Measurements from ENCODE around the gene RILPL1. TPM values are rescaled to one million over a fixed set of nuclear protein-coding genes. Genes with fewer than 3 reads are reported as not detected.
"Not testable (repeated sequence)": the region's sequence is repeated elsewhere in the genome, so short reads cannot be mapped to it uniquely, and the experiment has no call there.

Gene RILPL1
- total RNA-seq, 1 donor from 2014 or later: 5.9 TPM

DNA sequence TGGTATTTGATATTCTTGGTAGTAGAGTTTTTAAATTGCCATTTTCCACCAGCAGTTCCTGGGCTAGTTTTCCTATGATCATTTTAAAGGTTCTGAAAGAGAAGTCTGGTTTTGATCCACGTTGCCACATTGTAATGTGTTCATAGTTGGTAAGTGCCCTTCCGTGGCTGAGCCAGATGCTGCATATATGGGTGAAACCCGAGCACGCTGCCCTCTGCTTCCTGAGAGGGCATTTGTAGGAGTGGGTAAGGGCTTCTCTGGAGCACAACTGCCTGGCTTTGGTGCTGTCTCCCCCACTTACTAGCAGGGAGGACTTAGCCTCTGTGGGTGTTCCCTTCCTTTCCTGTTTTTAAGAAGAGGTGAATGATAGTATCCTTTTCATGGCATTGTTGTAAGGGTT is 68.4 kb downstream of the RILPL1 start:
- peaks cover 42% of the 10 kb centered on the region for H3K36me3 Mint-ChIP-seq (ENCODE audit: low read depth)
- no peaks in the 10 kb centered on the region for H3K27me3 Mint-ChIP-seq (ENCODE audit: low read depth)
- H3K4me3 Mint-ChIP-seq (ENCODE audit: low read depth): no peak overlapping the region
- H3K27ac Mint-ChIP-seq: no peak overlapping the region
- no peak for DNase-seq (ENCODE audit: low spot score)
- H3K4me1 Mint-ChIP-seq (ENCODE audit: low read depth): peaks cover 6% of the 10 kb centered on the region
- no peaks in the 10 kb centered on the region for H3K9me3 Mint-ChIP-seq
- intact Hi-C loops (cut with micrococcal nuclease): no loop called here

DNA sequence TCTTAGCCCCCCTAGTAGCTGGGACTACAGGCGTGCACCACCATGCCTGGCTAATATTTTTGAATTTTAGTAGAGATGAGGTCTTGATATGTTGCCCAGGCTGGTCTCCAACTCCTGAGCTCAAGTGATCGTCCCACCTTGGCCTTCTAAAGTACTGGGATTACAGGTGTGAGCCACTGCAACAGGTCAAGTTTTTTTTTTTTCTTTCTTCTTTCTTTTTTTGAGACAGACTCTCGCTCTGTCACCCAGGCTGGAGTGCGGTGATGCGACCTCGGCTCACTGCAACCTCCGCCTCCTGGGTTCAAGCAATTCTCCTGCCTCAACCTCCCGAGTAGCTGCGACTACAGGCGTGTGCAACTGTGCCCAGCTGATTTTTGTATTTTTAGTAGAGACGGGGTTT is 70.3 kb downstream of the RILPL1 start:
- H3K9me3 Mint-ChIP-seq; H3K27me3 Mint-ChIP-seq (ENCODE audit: low read depth); H3K27ac Mint-ChIP-seq; intact Hi-C loops (cut with micrococcal nuclease); DNase-seq (ENCODE audit: low spot score); H3K4me3 Mint-ChIP-seq (ENCODE audit: low read depth): not testable (repeated sequence)
- H3K36me3 Mint-ChIP-seq (ENCODE audit: low read depth): peaks cover 51% of the 10 kb centered on the region
- peaks cover 15% of the 10 kb centered on the region for H3K4me1 Mint-ChIP-seq (ENCODE audit: low read depth)

DNA sequence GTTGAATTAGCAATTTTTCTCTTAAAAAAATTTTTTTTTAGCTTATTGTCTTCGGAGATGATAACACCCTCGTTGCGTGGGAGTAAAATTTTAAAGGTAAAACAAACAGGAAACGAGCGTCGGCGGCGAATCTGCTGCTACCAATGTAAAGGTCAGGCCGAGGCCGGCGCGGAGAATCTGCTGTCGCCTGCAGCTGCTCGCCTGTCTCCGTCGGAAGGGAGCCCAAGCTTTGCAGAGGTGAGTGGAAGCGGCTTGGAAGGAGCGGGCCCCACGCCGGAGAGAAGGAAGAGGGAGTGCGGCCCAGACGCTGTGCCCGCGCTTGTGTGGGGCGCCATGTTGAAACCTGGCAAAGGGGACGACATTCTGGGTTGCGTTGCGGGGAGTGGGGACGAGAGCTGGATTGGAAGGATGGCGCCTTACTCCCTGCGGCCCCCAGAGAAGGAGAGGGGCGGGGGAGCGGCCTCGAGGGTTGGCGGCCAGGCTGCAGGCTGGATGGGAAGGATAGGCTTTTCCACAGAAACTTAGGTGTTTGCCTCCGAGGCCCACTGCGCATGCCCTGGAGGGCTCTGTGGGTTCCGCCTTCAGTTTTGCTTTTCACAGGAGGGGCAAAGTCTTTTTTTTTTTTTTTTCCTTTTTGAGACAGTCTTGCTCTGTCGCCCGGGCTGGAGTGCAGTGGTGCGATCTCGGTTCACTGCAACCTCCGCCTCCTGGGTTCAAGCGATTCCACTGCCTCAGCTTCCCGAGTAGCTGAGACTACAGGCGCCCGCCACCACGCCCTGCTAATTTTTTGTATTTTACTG is 75.3 kb downstream of the RILPL1 start, which contains the start of gene SNRNP35:
Gene SNRNP35, plus strand, starts transcription at position 160 of the 800 bp plus-strand sequence. CDS start 7,402 bp downstream, outside the sequence.
- H3K9me3 Mint-ChIP-seq: no peaks in the 10 kb centered on the region
- peak within 1 kb of the TSS; percentile 99 for H3K27ac Mint-ChIP-seq
- no peaks in the 10 kb centered on the region for H3K27me3 Mint-ChIP-seq (ENCODE audit: low read depth)
- H3K36me3 Mint-ChIP-seq (ENCODE audit: low read depth): peaks cover 22% of the 10 kb centered on the region
- intact Hi-C loops (cut with micrococcal nuclease): loop anchor here (1.0 to 5.0 kb wide), 3 partner anchors 76 to 126 kb away; partner anchors contain the start of genes KMT5A, SBNO1 and TMED2
- H3K4me3 Mint-ChIP-seq (ENCODE audit: low read depth): peak within 1 kb of the TSS; percentile 94
- DNase-seq (ENCODE audit: low spot score): peak; percentile 81
- H3K4me1 Mint-ChIP-seq (ENCODE audit: low read depth): peaks cover 15% of the 10 kb centered on the region

DNA sequence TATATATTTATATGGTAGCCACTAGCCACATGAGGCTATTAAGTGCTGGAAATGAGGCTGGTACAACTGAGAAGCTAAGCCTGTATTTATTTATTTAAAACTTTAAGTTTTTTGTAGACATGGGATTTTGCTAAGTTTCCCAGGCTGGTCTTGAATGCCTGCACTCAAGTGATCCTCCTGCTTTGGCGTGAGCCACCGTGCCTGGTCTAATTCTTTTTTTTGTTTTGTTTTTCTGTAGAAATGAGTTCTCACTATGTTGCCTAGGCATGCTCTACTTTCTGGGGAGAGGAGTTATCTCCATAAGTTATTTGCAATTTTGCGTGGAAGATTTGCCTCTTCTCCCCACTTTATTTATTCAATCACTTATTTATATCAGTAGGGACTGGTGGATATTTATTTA is 80.4 kb downstream of the RILPL1 start:
- Mint-ChIP-seq H3K27ac (no peak overlapping the region), H3K4me1 (ENCODE audit: low read depth) (peaks cover 12% of the 10 kb centered on the region), H3K36me3 (ENCODE audit: low read depth) (no peaks in the 10 kb centered on the region), H3K9me3 (no peaks in the 10 kb centered on the region), H3K27me3 (ENCODE audit: low read depth) (no peaks in the 10 kb centered on the region), H3K4me3 (ENCODE audit: low read depth) (no peak overlapping the region)
- intact Hi-C loops (cut with micrococcal nuclease): no loop called here
- no peak for DNase-seq (ENCODE audit: low spot score)

DNA sequence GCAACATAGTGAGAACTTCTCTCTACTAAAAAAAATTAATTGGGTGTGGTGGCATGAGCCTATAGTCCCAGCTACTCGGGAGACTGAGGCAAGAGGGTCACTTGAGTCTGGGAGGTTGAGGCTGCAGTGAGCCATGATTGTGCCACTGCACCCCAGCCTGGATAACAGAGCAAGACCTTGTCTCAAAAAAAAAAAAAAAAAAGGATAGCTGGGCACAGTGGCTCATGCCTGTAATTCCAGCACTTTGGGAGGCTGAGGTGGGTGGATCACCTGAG is 81.3 kb downstream of the RILPL1 start:
- DNase-seq (ENCODE audit: low spot score); H3K9me3 Mint-ChIP-seq; H3K36me3 Mint-ChIP-seq (ENCODE audit: low read depth); H3K4me3 Mint-ChIP-seq (ENCODE audit: low read depth); H3K27ac Mint-ChIP-seq; intact Hi-C loops (cut with micrococcal nuclease); H3K27me3 Mint-ChIP-seq (ENCODE audit: low read depth): not testable (repeated sequence)
- peaks cover 12% of the 10 kb centered on the region for H3K4me1 Mint-ChIP-seq (ENCODE audit: low read depth)

DNA sequence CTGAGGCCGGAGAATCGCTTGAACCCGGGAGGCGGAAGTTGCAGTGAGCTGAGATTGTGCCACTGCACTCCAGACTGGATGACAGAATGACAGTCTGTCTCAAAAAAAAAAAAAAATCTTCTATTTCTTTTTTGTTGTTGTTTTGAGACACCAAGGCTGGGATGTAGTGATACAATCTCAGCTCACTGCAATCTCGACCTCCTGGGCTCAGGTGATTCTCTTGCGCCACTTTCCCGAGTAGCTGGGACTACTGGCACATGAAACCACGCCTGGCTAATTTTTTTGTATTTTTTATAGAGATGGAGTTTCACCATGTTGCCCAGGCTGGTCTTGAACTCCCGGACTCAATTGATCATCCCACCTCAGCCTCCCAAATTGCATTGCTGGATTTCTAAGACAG is 82.9 kb downstream of the RILPL1 start:
- Mint-ChIP-seq H3K36me3 (ENCODE audit: low read depth) (no peaks in the 10 kb centered on the region), H3K4me1 (ENCODE audit: low read depth) (peaks cover 20% of the 10 kb centered on the region), H3K27ac (no peak overlapping the region), H3K27me3 (ENCODE audit: low read depth) (no peaks in the 10 kb centered on the region), H3K9me3 (no peaks in the 10 kb centered on the region), H3K4me3 (ENCODE audit: low read depth) (no peak overlapping the region)
- intact Hi-C loops (cut with micrococcal nuclease): no loop called here
- DNase-seq (ENCODE audit: low spot score): no peak

DNA sequence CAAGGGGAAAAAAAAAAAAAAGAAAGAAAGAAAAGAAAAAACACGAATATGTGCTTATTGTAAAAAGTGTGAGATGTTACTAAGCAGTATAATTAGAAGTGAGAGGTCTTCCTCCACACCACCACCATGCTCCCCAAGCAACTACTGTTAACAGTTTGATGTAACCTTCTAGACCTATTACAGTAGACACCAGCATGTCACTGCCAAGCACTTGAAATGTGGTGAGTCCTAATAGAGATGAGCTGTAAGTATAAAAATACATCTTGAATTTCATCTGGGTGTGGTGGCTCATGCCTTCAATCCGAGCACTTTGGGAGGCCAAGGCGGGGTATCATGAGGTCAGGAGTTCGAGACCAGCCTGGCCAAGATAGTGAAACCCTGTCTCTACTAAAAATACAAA is 83.7 kb downstream of the RILPL1 start:
- Mint-ChIP-seq H3K4me3 (ENCODE audit: low read depth) (no peak overlapping the region), H3K27me3 (ENCODE audit: low read depth) (no peaks in the 10 kb centered on the region), H3K36me3 (ENCODE audit: low read depth) (no peaks in the 10 kb centered on the region), H3K4me1 (ENCODE audit: low read depth) (peaks cover 20% of the 10 kb centered on the region), H3K9me3 (no peaks in the 10 kb centered on the region), H3K27ac (peak overlapping the region; percentile 64)
- no peak for DNase-seq (ENCODE audit: low spot score)
- intact Hi-C loops (cut with micrococcal nuclease): no loop called here

DNA sequence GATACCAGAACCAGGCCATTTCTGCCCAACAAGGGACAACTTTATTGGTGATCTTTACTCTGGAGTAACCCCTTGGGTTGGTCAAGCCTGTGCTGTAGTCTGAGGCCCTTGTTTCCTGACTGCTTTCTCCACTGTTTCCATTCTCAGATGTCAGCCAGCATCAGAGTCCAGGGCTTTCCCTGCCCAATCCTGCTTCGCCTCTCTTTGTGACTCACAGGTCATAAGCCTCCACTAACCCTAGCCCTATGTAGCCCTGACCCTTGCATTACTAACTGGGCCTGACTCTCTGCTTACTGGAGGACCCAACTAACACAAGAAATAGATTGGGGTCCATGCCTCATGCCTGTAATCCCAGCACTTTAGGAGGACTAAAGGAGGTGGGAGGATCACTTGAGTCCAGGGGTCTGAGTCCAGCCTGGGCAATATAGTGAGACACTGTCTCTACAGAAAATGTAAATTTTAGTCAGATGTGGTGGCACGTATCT is 84.2 kb downstream of the RILPL1 start:
- no peak for DNase-seq (ENCODE audit: low spot score)
- H3K4me3 Mint-ChIP-seq (ENCODE audit: low read depth): peak overlapping the region; percentile 37
- peak overlapping the region; percentile 64 for H3K27ac Mint-ChIP-seq
- no peaks in the 10 kb centered on the region for H3K36me3 Mint-ChIP-seq (ENCODE audit: low read depth)
- no peaks in the 10 kb centered on the region for H3K9me3 Mint-ChIP-seq
- H3K4me1 Mint-ChIP-seq (ENCODE audit: low read depth): peaks cover 20% of the 10 kb centered on the region
- no peaks in the 10 kb centered on the region for H3K27me3 Mint-ChIP-seq (ENCODE audit: low read depth)
- intact Hi-C loops (cut with micrococcal nuclease): no loop called here

DNA sequence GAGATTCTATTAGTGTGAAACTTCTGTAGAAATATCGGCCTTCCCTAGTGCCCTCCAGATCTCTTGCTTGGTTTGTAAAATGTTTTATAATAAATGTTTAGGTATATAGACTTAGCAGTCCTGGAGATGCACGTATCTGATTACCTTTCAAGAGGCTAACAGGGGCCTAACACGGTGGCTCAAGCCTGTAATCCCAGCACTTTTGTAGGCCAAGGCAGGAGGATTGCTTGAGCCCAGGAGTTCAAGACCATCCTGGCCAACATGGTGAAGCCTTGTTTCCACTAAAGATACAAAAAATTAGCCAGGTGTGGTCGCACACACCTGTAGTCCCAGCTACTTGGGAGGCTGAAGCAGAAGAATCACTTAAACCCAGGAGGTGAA is 87.2 kb downstream of the RILPL1 start:
- H3K27ac Mint-ChIP-seq: no peak overlapping the region

DNA sequence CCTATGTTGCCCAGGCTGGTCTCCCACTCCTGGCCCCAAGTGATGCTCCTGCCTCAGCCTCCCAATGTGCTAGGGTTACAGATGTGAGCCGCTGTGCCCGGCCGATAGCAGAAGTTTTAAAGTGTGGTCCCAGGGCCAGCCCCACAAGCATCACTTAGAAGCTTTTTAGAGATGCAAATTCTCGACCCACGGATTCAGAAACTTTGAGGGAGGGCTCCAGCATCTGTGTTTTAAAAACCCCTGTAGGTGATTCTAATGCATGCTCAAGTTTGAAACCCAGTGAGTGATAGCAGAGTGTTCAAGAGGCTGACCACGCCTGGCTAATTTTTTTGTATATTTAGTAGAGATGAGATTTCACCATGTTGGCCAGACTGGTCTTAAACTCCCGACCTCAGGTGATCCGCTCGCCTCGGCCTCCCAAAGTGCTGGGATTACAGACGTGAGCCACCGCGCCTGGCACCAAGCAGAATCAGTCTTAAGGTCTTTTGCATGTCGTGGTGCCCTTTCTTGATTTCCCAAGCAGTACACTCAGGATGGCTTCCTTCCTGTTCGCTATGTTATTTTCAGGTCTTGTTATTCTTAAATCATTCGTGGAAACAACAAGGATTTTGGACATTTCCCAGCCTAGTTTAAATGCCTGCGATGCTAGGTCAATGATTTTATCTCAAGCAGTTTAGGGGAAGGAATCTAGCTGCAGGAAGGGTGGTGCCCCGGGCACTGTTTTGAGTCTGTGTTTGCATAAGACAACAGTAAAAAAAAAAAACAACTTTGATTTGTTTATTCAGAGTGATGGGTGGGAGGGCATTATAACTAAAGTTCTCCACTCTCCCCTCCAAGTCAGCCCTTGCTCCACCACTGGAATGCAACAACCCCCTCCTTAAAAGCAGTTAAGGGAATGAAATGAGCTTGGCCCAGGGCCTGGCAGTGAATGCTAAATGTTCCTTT is 87.9 kb downstream of the RILPL1 start:
- H3K27me3 Mint-ChIP-seq (ENCODE audit: low read depth): no peaks in the 10 kb centered on the region
- H3K4me1 Mint-ChIP-seq (ENCODE audit: low read depth): peaks cover 21% of the 10 kb centered on the region
- no peak for DNase-seq (ENCODE audit: low spot score)
- H3K27ac Mint-ChIP-seq: no peak overlapping the region
- no peaks in the 10 kb centered on the region for H3K9me3 Mint-ChIP-seq
- H3K36me3 Mint-ChIP-seq (ENCODE audit: low read depth): no peaks in the 10 kb centered on the region
- H3K4me3 Mint-ChIP-seq (ENCODE audit: low read depth): no peak overlapping the region
- intact Hi-C loops (cut with micrococcal nuclease): no loop called here

More for the DNA sequence above, 87.2 kb downstream of the RILPL1 start:
- intact Hi-C loops (cut with micrococcal nuclease): no loop called here
- Mint-ChIP-seq H3K27me3 (ENCODE audit: low read depth) (no peaks in the 10 kb centered on the region), H3K36me3 (ENCODE audit: low read depth) (no peaks in the 10 kb centered on the region), H3K4me3 (ENCODE audit: low read depth) (no peak overlapping the region), H3K9me3 (no peaks in the 10 kb centered on the region), H3K4me1 (ENCODE audit: low read depth) (peaks cover 21% of the 10 kb centered on the region)
- no peak for DNase-seq (ENCODE audit: low spot score)

DNA sequence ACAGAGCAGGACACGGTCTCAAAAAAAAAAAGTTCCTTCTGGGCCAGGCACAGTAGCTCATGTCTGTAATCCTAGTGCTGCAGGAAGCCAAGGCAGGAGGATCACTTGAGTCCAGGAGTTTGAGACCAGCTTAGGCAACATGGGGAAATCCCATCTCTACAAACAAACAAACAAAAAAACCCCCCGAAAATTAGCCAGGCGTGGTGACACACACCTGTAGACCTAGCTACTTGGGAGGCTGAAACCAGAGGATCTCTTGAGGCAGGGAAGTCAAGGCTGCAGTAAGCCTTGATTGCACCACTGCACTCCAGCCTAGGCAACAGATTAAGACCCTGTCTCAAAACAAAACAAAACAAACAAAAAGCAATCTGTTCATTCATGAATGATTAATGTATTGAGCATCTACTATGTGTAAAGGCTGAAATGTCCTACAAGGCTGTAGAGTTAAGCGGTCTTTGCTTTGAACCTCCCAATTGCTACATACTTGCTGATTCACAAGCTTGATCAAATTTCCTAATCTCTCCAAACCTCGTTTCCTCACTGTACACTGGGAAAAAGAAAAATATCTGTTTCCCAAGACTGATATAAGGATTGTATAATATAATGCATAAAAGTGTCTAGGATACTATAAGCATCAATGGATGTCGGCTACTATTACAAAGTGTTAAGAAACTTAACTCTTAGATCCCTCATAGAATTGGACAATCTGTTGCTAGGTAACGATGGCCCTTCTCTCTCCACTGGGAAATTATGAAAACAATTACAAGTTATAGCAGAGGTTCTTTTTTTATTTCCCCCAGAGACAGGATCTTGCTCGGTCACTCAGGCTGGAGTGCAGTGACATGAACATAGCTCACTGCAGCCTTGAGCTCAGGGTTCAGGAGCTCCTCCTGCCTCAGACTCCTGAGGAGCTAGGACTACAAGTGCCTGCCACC is 89.2 kb downstream of the RILPL1 start:
- H3K27me3 Mint-ChIP-seq (ENCODE audit: low read depth): no peaks in the 10 kb centered on the region
- no peaks in the 10 kb centered on the region for H3K36me3 Mint-ChIP-seq (ENCODE audit: low read depth)
- no peak for DNase-seq (ENCODE audit: low spot score)
- H3K4me1 Mint-ChIP-seq (ENCODE audit: low read depth): peaks cover 20% of the 10 kb centered on the region
- H3K4me3 Mint-ChIP-seq (ENCODE audit: low read depth): no peak overlapping the region
- no peak overlapping the region for H3K27ac Mint-ChIP-seq
- no peaks in the 10 kb centered on the region for H3K9me3 Mint-ChIP-seq
- intact Hi-C loops (cut with micrococcal nuclease): no loop called here

DNA sequence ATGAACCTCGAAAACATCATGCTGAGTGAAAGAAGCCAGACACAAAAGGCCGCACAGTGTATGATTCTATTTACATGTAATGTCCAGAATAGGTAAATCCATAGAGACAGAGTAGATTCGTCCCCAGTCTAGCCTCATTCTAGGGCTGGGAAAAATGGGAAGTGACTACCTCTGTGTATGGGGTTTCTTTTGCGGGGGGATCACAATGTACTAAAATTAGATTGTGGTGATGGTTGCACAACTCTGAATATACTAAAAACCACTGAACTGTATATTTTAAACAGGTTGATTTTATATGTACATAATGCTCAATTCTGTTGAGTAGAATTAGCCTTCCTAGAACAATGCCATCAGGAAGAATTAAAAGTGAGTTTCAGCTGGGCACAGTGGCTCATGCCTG is 90.7 kb downstream of the RILPL1 start:
- H3K4me1 Mint-ChIP-seq (ENCODE audit: low read depth): peaks cover 14% of the 10 kb centered on the region
- intact Hi-C loops (cut with micrococcal nuclease): no loop called here
- H3K27ac Mint-ChIP-seq: no peak overlapping the region
- H3K4me3 Mint-ChIP-seq (ENCODE audit: low read depth): no peak overlapping the region
- H3K36me3 Mint-ChIP-seq (ENCODE audit: low read depth): no peaks in the 10 kb centered on the region
- no peaks in the 10 kb centered on the region for H3K27me3 Mint-ChIP-seq (ENCODE audit: low read depth)
- no peak for DNase-seq (ENCODE audit: low spot score)
- no peaks in the 10 kb centered on the region for H3K9me3 Mint-ChIP-seq
